Heart left ventricle (tissue), 16 donors: ENCODE data around the gene CRELD2. TPM values are rescaled to one million over a fixed set of nuclear protein-coding genes. Genes with fewer than 3 reads are reported as not detected.

ENCODE experiments used
- ATAC-seq, 4 donors: fragments of 200-7000 bp; cut with Tn5 transposase; one replicate each; pipeline ENCODE4 v1.9.1; 2020 to 2022; ENCODE audit warnings: moderate library complexity in 4 of 4, mild to moderate bottlenecking in 3 of 4, moderate number of reproducible peaks in 1 of 4
- DNase-seq, 5 donors: peaks; one replicate each; pipeline ENCODE4 v3.0.0-alpha.2; 2020
- H3K27ac ChIP-seq, 12 donors: fragments of 200-600 bp; sonication (generic) in 4 of 12; one replicate each; pipeline versions ENCODE4 v1.5.0 to v1.8.0; 2016 to 2022; ENCODE audit warnings: mild to moderate bottlenecking in 2 of 12
- H3K27me3 ChIP-seq, 9 donors: fragments of 200-600 bp; sonication (generic) in 2 of 9; one replicate each; pipeline versions ENCODE4 v1.5.1 to v1.8.0; 2016 to 2022; ENCODE audit warnings: mild to moderate bottlenecking in 3 of 9
- H3K36me3 ChIP-seq, 9 donors: fragments of 200-600 bp; sonication (generic) in 2 of 9; one replicate each; pipeline versions ENCODE4 v1.5.0 to v1.8.0; 2018 to 2022; ENCODE audit warnings: mild to moderate bottlenecking in 2 of 9
- H3K4me1 ChIP-seq, 12 donors: fragments of 200-600 bp; sonication (generic) in 4 of 12; one replicate each; pipeline versions ENCODE4 v1.5.0 to v1.8.0; 2016 to 2022; ENCODE audit warnings: mild to moderate bottlenecking in 3 of 12
- H3K4me3 ChIP-seq, 12 donors: fragments of 200-600 bp; sonication (generic) in 4 of 12; one replicate each; pipeline versions ENCODE4 v1.5.0 to v1.8.0; 2017 to 2022; ENCODE audit warnings: mild to moderate bottlenecking in 9 of 12, moderate library complexity in 4 of 12
- H3K9me3 ChIP-seq, 12 donors: fragments of 200-600 bp; sonication (generic) in 4 of 12; one replicate each; pipeline versions ENCODE4 v1.5.0 to v1.8.0; 2016 to 2022; ENCODE audit warnings: mild to moderate bottlenecking in 1 of 12
- POLR2A ChIP-seq, 2 donors: fragments of 450-650 bp; IDR thresholded peaks; one replicate each; pipeline ENCODE4 v1.6.1; 2017; ENCODE audit warnings: antibody characterized with exemption in 2 of 2, mild to moderate bottlenecking in 2 of 2, moderate library complexity in 2 of 2
- WGBS, 4 donors: extraction: QIAGEN DNeasy Blood & Tissue Kit in 2 of 4; methylation state at CpG; one replicate each; pipeline versions ENCODE4 v1.1.5 to v1.1.7; 2013 to 2018; 5-methylcytosine and 5-hydroxymethylcytosine counted together
- intact Hi-C, 10 donors: fragments of 100-400 bp; cut with DNase I; formaldehyde crosslinking; loops; one replicate each; pipeline versions ENCODE4 v1.11.1 to v1.14.2; 2022
- polyA plus RNA-seq, 2 donors: library from polyadenylated mRNA; stranded (reverse); fragments of 200-250 nt; gene quantifications; one replicate each; pipeline ENCODE4 v1.2.3, GENCODE V29; 2013
- total RNA-seq, 9 donors: library from RNA; depleted of rRNA in 2 of 9; stranded (reverse); fragments of >200 nt in 2 of 9; fragmentation: NEBNext Ultra II Directional in 3 of 9; extraction: Animal tissue kit (Norgen Biotek cat#: 25700) in 3 of 9; gene quantifications; one replicate each; pipeline versions ENCODE4 v1.1.0 to v1.2.4, GENCODE V29; 2016 to 2023
- TF ChIP-seq, protein P1 (sequence below), 12 donors: fragments of 200-600 bp; sonication (generic) in 4 of 12; IDR thresholded peaks; one replicate each; pipeline versions ENCODE4 v1.5.0 to v1.8.0; 2018 to 2022; ENCODE audit warnings: antibody characterized with exemption in 12 of 12, mild to moderate bottlenecking in 5 of 12
- donor health status: ischemic (EF 13 %, LVEDD 7.1; RV severe dilation, severe dysfunction).
- donor health status: healthy with polysubstance abuse.
- donor health status: DM: no; HTN: yes; CAD: no.
- donor health status: DM: no; HTN: no; CAD: no.
- donor health status: ischemic (EF 25% LVEDD 6.9; RV normal size, moderate dysfunction).
- donor health status: ischemic (EF 25% LVEDD 5.7; RV mildly dilated, moderate dysfunction).
- donor health status: healthy.
- donor health status: DM: yes; HTN: yes; CAD: no.
- donor health status: ischemic (EF 35%, LVEDD 5.7; RV mildly dilated, moderate dysfunction).
- donor health status: nonischemic (EF 11% LVEDD 7.7; RV severe dilation, severe dysfunction).
- donor health status: DM: yes; HTN: yes; CAD: no.
- donor health status: PGD.
- donor health status: ischemic (EF 29% LVEDD 5.4; RV normal size, mild dysfunction).
- donor health status: nonischemic (EF 23%, LVEDD 6.1; RV moderate dilation, normal function).

CRELD2 gene
- total and polyA plus RNA-seq, 11 donors, result 15.0 to 70.3 (median 21.6) TPM

DNA sequence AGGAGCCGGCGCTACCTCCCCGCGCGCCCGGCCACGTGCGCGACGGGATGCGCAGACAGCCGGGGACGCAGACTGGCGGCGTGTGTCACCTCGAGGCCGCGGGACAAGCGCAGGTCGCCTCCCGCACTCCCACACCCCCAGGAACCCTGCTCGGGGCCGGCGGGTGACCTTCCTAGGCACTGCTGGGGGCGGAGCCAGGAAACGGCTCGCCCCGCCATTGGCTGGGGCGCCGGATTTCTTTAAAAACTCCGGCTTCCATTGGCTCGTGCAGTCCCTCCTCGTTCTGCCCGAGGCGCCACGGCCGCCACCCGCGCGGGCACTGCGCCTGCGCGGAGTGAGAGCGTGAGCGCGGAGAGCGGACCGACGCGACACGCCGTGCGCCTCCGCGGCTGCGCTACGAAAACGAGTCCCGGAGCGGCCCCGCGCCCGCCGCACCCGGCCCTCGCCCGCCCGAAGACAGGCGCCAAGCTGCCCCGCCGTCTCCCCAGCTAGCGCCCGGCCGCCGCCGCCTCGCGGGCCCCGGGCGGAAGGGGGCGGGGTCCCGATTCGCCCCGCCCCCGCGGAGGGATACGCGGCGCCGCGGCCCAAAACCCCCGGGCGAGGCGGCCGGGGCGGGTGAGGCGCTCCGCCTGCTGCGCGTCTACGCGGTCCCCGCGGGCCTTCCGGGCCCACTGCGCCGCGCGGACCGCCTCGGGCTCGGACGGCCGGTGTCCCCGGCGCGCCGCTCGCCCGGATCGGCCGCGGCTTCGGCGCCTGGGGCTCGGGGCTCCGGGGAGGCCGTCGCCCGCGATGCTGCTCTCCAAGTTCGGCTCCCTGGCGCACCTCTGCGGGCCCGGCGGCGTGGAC, 41.9 kb downstream of the CRELD2 start, which contains the start of gene PIM3:
TSS of gene PIM3 (plus strand) at position 614 of the 846 bp plus-strand sequence. CDS start at position 790, 176 bp downstream.
- intact Hi-C loops, result loop anchor here in 6 of 10 donors (1.0 to 2.0 kb wide), 4 partner anchors 23 to 30 kb away; no protein-coding TSS in a partner anchor
- H3K4me1 ChIP-seq, result peaks cover 16 to 58% (median 41%) of the 10 kb centered on the region in 12 donors
- 0 to 1% (median 0%) methylated on average over 29 to 137 of the region's 137 CpGs for WGBS, 4 donors

DNA sequence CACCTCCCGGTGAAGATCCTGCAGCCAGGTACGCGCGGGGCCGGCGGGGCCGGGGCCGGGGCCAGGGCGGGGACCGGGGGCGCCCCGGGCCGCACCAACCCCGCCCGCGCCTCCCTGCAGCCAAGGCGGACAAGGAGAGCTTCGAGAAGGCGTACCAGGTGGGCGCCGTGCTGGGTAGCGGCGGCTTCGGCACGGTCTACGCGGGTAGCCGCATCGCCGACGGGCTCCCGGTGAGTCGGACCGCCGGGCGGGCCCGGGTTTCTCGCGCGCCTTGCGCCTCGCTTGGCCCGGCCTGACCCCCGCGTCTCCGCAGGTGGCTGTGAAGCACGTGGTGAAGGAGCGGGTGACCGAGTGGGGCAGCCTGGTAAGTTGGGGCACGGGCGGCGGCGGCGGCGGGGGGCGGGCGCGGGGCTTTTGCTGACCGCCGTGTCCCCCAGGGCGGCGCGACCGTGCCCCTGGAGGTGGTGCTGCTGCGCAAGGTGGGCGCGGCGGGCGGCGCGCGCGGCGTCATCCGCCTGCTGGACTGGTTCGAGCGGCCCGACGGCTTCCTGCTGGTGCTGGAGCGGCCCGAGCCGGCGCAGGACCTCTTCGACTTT, 42.7 kb downstream of the CRELD2 start:
- peaks cover 16 to 62% (median 45%) of the 10 kb centered on the region in 12 donors for H3K4me1 ChIP-seq
- H3K27me3 ChIP-seq, result no peaks in the 10 kb centered on the region
- DNase-seq (peak in 4 of 5 donors; percentile 44 to 83 (median 58)), ATAC-seq (no peak)
- intact Hi-C loops, result loop anchor here in 5 of 10 donors (1.0 to 2.0 kb wide), 3 partner anchors 24 to 30 kb away; no protein-coding TSS in a partner anchor
- 0 to 1% (median 0%) methylated on average over 3 to 84 of the region's 84 CpGs for WGBS, 4 donors
- peaks cover 5 to 41% (median 18%) of the 10 kb centered on the region in 9 donors for H3K36me3 ChIP-seq
- H3K4me3 ChIP-seq, result peak overlapping the region; percentile 72 to 99 (median 90)
- peak overlapping the region; percentile 83 to 100 (median 96) for H3K27ac ChIP-seq
- TF ChIP-seq, protein P1, sequence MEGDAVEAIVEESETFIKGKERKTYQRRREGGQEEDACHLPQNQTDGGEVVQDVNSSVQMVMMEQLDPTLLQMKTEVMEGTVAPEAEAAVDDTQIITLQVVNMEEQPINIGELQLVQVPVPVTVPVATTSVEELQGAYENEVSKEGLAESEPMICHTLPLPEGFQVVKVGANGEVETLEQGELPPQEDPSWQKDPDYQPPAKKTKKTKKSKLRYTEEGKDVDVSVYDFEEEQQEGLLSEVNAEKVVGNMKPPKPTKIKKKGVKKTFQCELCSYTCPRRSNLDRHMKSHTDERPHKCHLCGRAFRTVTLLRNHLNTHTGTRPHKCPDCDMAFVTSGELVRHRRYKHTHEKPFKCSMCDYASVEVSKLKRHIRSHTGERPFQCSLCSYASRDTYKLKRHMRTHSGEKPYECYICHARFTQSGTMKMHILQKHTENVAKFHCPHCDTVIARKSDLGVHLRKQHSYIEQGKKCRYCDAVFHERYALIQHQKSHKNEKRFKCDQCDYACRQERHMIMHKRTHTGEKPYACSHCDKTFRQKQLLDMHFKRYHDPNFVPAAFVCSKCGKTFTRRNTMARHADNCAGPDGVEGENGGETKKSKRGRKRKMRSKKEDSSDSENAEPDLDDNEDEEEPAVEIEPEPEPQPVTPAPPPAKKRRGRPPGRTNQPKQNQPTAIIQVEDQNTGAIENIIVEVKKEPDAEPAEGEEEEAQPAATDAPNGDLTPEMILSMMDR (IDR thresholded peaks at IDR 0.05), result peak in 2 of 12 donors; percentile 7 to 12
- no peak for TF ChIP-seq POLR2A (IDR thresholded peaks at IDR 0.05)
- no peaks in the 10 kb centered on the region for H3K9me3 ChIP-seq

More for the DNA sequence above, 41.9 kb downstream of the CRELD2 start, which contains the start of gene PIM3:
- peak within 1 kb of the TSS; percentile 83 to 100 (median 96) for H3K27ac ChIP-seq
- DNase-seq (peak; percentile 96 to 97 (median 96)), ATAC-seq (peak; percentile 84 to 92 (median 88))
- H3K36me3 ChIP-seq, result peaks cover 5 to 39% (median 18%) of the 10 kb centered on the region in 9 donors
- TF ChIP-seq POLR2A (IDR thresholded peaks at IDR 0.05), result peak; percentile 23 to 89
- TF ChIP-seq, protein P1 (IDR thresholded peaks at IDR 0.05), result no peak
- H3K9me3 ChIP-seq, result no peaks in the 10 kb centered on the region
- no peaks in the 10 kb centered on the region for H3K27me3 ChIP-seq
- peak within 1 kb of the TSS; percentile 72 to 99 (median 90) for H3K4me3 ChIP-seq

GRCh38 chr22:49961601-49962011, 43.2 kb downstream of the CRELD2 start:
- DNase-seq (peak in 2 of 5 donors; percentile 39 to 76), ATAC-seq (no peak)
- peak overlapping the region; percentile 83 to 100 (median 96) for H3K27ac ChIP-seq
- H3K4me3 ChIP-seq, result peak overlapping the region; percentile 72 to 99 (median 90)
- 1 to 2% (median 1%) methylated on average over 27 to 49 of the region's 49 CpGs for WGBS, 4 donors
- intact Hi-C loops, result loop anchor here in 5 of 10 donors (1.0 to 2.0 kb wide), 3 partner anchors 25 to 31 kb away; no protein-coding TSS in a partner anchor
- no peaks in the 10 kb centered on the region for H3K9me3 ChIP-seq
- peaks cover 19 to 67% (median 50%) of the 10 kb centered on the region in 12 donors for H3K4me1 ChIP-seq
- H3K36me3 ChIP-seq, result peaks cover 5 to 41% (median 18%) of the 10 kb centered on the region in 9 donors
- no peaks in the 10 kb centered on the region for H3K27me3 ChIP-seq
- no peak for TF ChIP-seq POLR2A (IDR thresholded peaks at IDR 0.05)
- TF ChIP-seq, protein P1 (IDR thresholded peaks at IDR 0.05), result no peak
